Measurements from ENCODE around the gene NAP1L1. TPM values are rescaled to one million over a fixed set of nuclear protein-coding genes. Genes with fewer than 3 reads are reported as not detected.
A peak's percentile ranks its signal among the peaks of the same experiment; 100 is the strongest.

Gene NAP1L1
- total RNA-seq, 1 experiment from 2014 or later, result 587 TPM

GRCh38 chr12:76024942-76025600 lies 59.4 kb downstream of the NAP1L1 start:
- Histone ChIP-seq H3K4me3 (no peak overlapping the region; the same call in 1 of the 2 replicates), H3K4me1 (replicated peaks; ENCODE audit: insufficient read depth) (peaks cover 67% of the 10 kb centered on the region), H3K9me3 (ENCODE audit: insufficient read depth, low read depth) (no peaks in the 10 kb centered on the region), H3K27ac (peak overlapping the region; percentile 95), H3K27me3 (ENCODE audit: insufficient read depth, low read depth) (no peaks in the 10 kb centered on the region), H3K4me2 (peak overlapping the region; percentile 89; the same call in 1 of the 2 replicates), H3F3A (ENCODE audit: insufficient read depth, low read depth) (peaks cover 94% of the 10 kb centered on the region), H2AFZ (no peak overlapping the region), H3K9me2 (ENCODE audit: insufficient read depth) (no peaks in the 10 kb centered on the region), H3K36me3 (ENCODE audit: low read depth) (peaks cover 29% of the 10 kb centered on the region), H4K20me1 (ENCODE audit: insufficient read depth) (peaks cover 6% of the 10 kb centered on the region; the same call in 1 of the 2 replicates), H3K79me2 (ENCODE audit: low read depth) (peaks cover 32% of the 10 kb centered on the region)
- ChIA-PET POLR2A (ENCODE audit: unreplicated experiment) (interaction anchor here (0.5 to 0.9 kb wide), 3 partner anchors 92 to 564 kb away, joined by 3 to 12 read pairs (median 7); no protein-coding TSS in a partner anchor), CTCF (interaction anchor here (0.6 kb wide), 1 partner anchor 397 kb away, joined by 3 read pairs; no protein-coding TSS in a partner anchor)
- no TSS peak for BruUV-seq (replicated peaks)
- intact Hi-C loops (cut with micrococcal nuclease; ENCODE audit: unreplicated experiment), result loop anchor here (5.0 kb wide), 1 partner anchor 133 kb away; no protein-coding TSS in a partner anchor
- TF ChIP-seq CTCF (conservative IDR thresholded peaks at IDR 0.05) (no peak), EZH2 (IDR thresholded peaks at IDR 0.05; ENCODE audit: low read depth) (no peak)
- DNase-seq, result no peak

- ChIA-PET POLR2A (ENCODE audit: unreplicated experiment) (interaction anchor here (0.6 to 0.9 kb wide), 4 partner anchors 77 to 565 kb away, joined by 4 to 16 read pairs (median 10); no protein-coding TSS in a partner anchor), CTCF (no interaction called here)
- H3K79me2 ChIP-seq (ENCODE audit: low read depth), result peaks cover 24% of the 10 kb centered on the region
- no TSS peak for BruUV-seq (replicated peaks)
- no peak overlapping the region for H3K4me2 ChIP-seq
- H3K9me3 ChIP-seq (ENCODE audit: insufficient read depth, low read depth), result no peaks in the 10 kb centered on the region
- H4K20me1 ChIP-seq (ENCODE audit: insufficient read depth), result peaks cover 4% of the 10 kb centered on the region; the same call in 1 of the 2 replicates
- H3F3A ChIP-seq (ENCODE audit: insufficient read depth, low read depth), result peaks cover 94% of the 10 kb centered on the region
- H3K36me3 ChIP-seq (ENCODE audit: low read depth), result peaks cover 21% of the 10 kb centered on the region
- H3K4me3 ChIP-seq, result no peak overlapping the region
- no peaks in the 10 kb centered on the region for H3K27me3 ChIP-seq (ENCODE audit: insufficient read depth, low read depth)
- TF ChIP-seq CTCF (conservative IDR thresholded peaks at IDR 0.05) (no peak), EZH2 (IDR thresholded peaks at IDR 0.05; ENCODE audit: low read depth) (no peak)
- peaks cover 76% of the 10 kb centered on the region for H3K4me1 ChIP-seq (replicated peaks; ENCODE audit: insufficient read depth)
- H2AFZ ChIP-seq, result no peak overlapping the region
- no peaks in the 10 kb centered on the region for H3K9me2 ChIP-seq (ENCODE audit: insufficient read depth)
- DNase-seq, result no peak
- H3K27ac ChIP-seq, result peak overlapping the region; percentile 95
- intact Hi-C loops (cut with micrococcal nuclease; ENCODE audit: unreplicated experiment), result no loop called here
Measured at GRCh38 chr12:76024102-76024781, 60.2 kb downstream of the NAP1L1 start.

- Histone ChIP-seq H2AFZ (no peak overlapping the region), H3K4me3 (no peak overlapping the region), H3F3A (ENCODE audit: insufficient read depth, low read depth) (peaks cover 93% of the 10 kb centered on the region), H3K9me2 (ENCODE audit: insufficient read depth) (no peaks in the 10 kb centered on the region), H3K27me3 (ENCODE audit: insufficient read depth, low read depth) (no peaks in the 10 kb centered on the region), H3K27ac (peak overlapping the region; percentile 100), H3K4me2 (peak overlapping the region; percentile 95), H3K4me1 (replicated peaks; ENCODE audit: insufficient read depth) (peaks cover 86% of the 10 kb centered on the region), H3K9me3 (ENCODE audit: insufficient read depth, low read depth) (no peaks in the 10 kb centered on the region), H3K36me3 (ENCODE audit: low read depth) (peaks cover 10% of the 10 kb centered on the region), H3K79me2 (ENCODE audit: low read depth) (peaks cover 14% of the 10 kb centered on the region), H4K20me1 (ENCODE audit: insufficient read depth) (no peaks in the 10 kb centered on the region)
- DNase-seq, result no peak
- BruUV-seq (replicated peaks), result no TSS peak
- intact Hi-C loops (cut with micrococcal nuclease; ENCODE audit: unreplicated experiment), result no loop called here
- CTCF ChIA-PET, result no interaction called here
- TF ChIP-seq EZH2 (IDR thresholded peaks at IDR 0.05; ENCODE audit: low read depth) (no peak), CTCF (conservative IDR thresholded peaks at IDR 0.05) (no peak)
- POLR2A ChIA-PET (ENCODE audit: unreplicated experiment), result interaction anchor here (0.7 kb wide), 1 partner anchor 79 kb away, joined by 4 read pairs; no protein-coding TSS in a partner anchor
Measured at GRCh38 chr12:76023069-76023690, 61.3 kb downstream of the NAP1L1 start.

Data from PC-9 (cell line).